GM23338 (cell line): Measurements from ENCODE around the gene MON1B. TPM values are rescaled to one million over a fixed set of nuclear protein-coding genes. Genes with fewer than 3 reads are reported as not detected.

Experiments
- polyA plus RNA-seq: library from polyadenylated mRNA; unstranded; fragments of >200 nt; fragmentation: Nextera tagmentation; extraction: Ambion mirVana; gene quantifications from 2 replicates; pipeline ENCODE4 v1.2.1, GENCODE V29; 2016
- total RNA-seq: library from RNA; depleted of rRNA; stranded (reverse); fragments of >200 nt; shearing (Covaris generic); gene quantifications from 2 replicates; pipeline ENCODE4 v1.2.3, GENCODE V29; 2014; rRNA removed

MON1B gene
- total and polyA plus RNA-seq, 2 experiments from 2014 or later: 9.7 to 30.2 TPM

Other genes with a start within 250 kb of the MON1B start
- 0.74 and 3.9 TPM in 2 replicates for gene SYCE1L, start 8.2 kb downstream of the MON1B start, total RNA-seq
- gene SYCE1L, start 8.2 kb downstream of the MON1B start, polyA plus RNA-seq: 5.8 and 5.9 TPM in 2 replicates
- gene ADAMTS18, start 243.8 kb downstream of the MON1B start, total RNA-seq: 0.90 TPM in 1 of 2 replicates, not detected in the other
- 0.10 and 0.15 TPM in 2 replicates for gene ADAMTS18, start 243.8 kb downstream of the MON1B start, polyA plus RNA-seq